Measurements from ENCODE around the gene SRRM4. TPM values are rescaled to one million over a fixed set of nuclear protein-coding genes. Genes with fewer than 3 reads are reported as not detected.

The SRRM4 gene
- total and polyA plus RNA-seq, 2 experiments from 2014 or later = 0.21 to 0.46 TPM

DNA sequence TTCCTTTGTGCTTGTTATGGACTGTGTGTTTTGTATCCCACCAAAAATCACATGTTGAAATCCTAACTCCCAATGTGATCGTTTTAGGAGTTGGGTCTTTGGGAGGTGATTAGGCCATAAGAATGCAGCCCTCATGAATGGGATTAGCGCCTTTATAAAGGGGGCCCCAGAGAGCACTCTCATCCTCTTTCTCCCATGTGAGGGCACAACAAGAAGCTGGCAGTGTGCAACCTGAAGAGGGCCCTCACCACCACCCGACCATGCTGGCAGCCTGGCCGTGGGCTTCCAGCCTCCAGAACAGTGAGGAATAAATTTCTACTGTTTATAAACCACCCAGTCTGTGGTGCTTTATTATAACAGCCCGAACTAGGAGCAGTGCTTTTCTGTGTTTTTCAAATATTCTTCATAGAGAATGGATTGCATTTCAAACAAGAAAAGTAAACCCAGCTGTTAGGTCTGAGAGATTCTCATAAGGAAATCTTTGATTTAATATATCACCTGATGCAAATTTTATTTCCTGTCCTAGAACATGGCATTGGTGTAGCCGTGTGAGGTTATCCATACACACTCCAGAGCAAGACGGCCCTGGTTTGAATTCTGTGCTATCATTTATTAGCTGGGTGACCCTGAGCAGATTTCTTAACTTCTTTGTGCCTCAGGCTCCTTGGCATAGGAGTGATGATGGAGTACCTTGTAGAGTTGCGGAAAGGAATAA, 225.2 kb downstream of the SRRM4 start:
- Histone ChIP-seq H3K27me3 (no peaks in the 10 kb centered on the region), H3K4me3 (no peak overlapping the region), H3K4me1 (ENCODE audit: low read depth) (peaks cover 13% of the 10 kb centered on the region), H3K9me3 (ENCODE audit: low read depth) (no peaks in the 10 kb centered on the region), H3K36me3 (no peaks in the 10 kb centered on the region), H3K27ac (no peak overlapping the region)
- TF ChIP-seq, protein P1, sequence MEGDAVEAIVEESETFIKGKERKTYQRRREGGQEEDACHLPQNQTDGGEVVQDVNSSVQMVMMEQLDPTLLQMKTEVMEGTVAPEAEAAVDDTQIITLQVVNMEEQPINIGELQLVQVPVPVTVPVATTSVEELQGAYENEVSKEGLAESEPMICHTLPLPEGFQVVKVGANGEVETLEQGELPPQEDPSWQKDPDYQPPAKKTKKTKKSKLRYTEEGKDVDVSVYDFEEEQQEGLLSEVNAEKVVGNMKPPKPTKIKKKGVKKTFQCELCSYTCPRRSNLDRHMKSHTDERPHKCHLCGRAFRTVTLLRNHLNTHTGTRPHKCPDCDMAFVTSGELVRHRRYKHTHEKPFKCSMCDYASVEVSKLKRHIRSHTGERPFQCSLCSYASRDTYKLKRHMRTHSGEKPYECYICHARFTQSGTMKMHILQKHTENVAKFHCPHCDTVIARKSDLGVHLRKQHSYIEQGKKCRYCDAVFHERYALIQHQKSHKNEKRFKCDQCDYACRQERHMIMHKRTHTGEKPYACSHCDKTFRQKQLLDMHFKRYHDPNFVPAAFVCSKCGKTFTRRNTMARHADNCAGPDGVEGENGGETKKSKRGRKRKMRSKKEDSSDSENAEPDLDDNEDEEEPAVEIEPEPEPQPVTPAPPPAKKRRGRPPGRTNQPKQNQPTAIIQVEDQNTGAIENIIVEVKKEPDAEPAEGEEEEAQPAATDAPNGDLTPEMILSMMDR (IDR thresholded peaks at IDR 0.05; ENCODE audit: low read depth, low read length) = no peak
- DNase-seq (ENCODE audit: low read depth in 1 of 2, low spot score in 1 of 2) = no peak

DNA sequence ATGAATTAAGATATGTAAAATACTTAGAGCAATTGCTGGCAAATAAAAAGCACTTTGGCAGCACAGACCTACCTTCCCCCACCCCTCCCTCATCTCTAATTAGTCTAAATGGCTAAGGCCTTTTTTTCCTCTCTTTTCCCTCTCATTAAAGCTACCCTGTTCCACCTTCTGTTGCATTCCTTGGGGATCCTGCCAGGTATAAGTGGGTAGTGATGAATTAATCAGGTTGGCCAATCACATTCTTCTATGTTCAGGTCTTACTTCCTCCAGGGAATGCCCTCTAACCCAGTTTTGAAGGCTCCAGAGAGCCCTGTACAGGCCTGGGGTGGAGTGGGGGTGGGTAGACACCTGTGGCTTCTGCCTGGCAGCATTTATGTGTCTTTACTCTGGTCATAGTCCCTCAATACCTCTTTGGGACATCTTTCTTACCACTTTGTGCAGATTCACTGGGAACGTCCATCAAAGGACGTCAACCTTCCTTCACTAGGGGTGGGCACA, 225.8 kb downstream of the SRRM4 start:
- Histone ChIP-seq H3K36me3 (no peaks in the 10 kb centered on the region), H3K27ac (no peak overlapping the region), H3K4me3 (no peak overlapping the region), H3K9me3 (ENCODE audit: low read depth) (no peaks in the 10 kb centered on the region), H3K4me1 (ENCODE audit: low read depth) (peaks cover 13% of the 10 kb centered on the region), H3K27me3 (no peaks in the 10 kb centered on the region)
- TF ChIP-seq, protein P1 (IDR thresholded peaks at IDR 0.05; ENCODE audit: low read depth, low read length) = no peak
- DNase-seq (ENCODE audit: low read depth in 1 of 2, low spot score in 1 of 2) = no peak

DNA sequence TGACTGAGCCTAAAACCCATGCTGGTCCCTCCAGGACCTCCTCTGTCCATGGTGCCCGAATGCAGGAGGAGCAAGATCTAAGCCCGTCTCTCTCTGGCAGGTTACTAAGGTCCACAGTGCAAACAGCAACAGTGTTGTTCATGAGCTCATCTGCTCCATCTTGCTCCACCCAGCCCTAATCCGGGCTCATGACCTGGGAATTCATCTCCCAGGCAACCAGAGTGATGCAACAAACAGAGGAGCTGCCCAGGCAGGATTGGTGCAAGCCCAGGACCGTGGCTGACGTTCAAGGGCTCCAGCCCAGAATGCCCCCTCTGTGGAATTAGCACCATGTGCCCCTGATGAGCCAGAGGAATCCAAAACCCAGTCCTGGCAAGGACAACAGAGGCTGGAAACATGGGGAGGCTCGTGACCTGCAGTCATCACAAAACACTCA, 227.3 kb downstream of the SRRM4 start:
- H3K27ac ChIP-seq = no peak overlapping the region
- H3K4me3 ChIP-seq = no peak overlapping the region
- peak; percentile 36 to 83 for DNase-seq (ENCODE audit: low read depth in 1 of 2, low spot score in 1 of 2)
- H3K36me3 ChIP-seq = no peaks in the 10 kb centered on the region
- TF ChIP-seq, protein P1 (IDR thresholded peaks at IDR 0.05; ENCODE audit: low read depth, low read length) = no peak
- peaks cover 12% of the 10 kb centered on the region for H3K4me1 ChIP-seq (ENCODE audit: low read depth)
- H3K27me3 ChIP-seq = no peaks in the 10 kb centered on the region
- H3K9me3 ChIP-seq (ENCODE audit: low read depth) = no peaks in the 10 kb centered on the region

DNA sequence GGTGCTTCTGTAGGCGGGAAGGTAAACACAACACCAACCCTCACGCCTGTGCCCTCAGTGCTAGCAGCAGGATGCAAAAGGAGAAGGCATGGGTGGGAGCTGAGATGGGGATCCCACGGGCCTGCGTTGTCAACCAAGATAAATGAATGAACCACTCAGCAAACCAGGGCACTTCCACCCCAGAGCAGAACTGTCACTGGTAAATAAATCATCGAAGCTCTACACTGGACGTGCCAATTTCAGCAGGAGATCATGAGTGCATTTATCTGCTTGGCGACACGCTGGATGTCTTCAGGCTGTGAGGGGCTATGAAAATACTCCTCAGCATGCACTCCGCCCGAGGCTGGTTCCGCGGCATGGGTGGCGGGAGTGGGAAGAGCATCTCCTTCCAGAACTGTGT, 230.5 kb downstream of the SRRM4 start:
- H3K4me3 ChIP-seq = no peak overlapping the region
- H3K4me1 ChIP-seq (ENCODE audit: low read depth) = no peaks in the 10 kb centered on the region
- TF ChIP-seq, protein P1 (IDR thresholded peaks at IDR 0.05; ENCODE audit: low read depth, low read length) = no peak
- DNase-seq (ENCODE audit: low read depth in 1 of 2, low spot score in 1 of 2) = no peak
- no peak overlapping the region for H3K27ac ChIP-seq
- no peaks in the 10 kb centered on the region for H3K36me3 ChIP-seq
- H3K9me3 ChIP-seq (ENCODE audit: low read depth) = no peaks in the 10 kb centered on the region
- no peaks in the 10 kb centered on the region for H3K27me3 ChIP-seq

Other genes with a start within 250 kb of the SRRM4 start
- gene HSPB8, start 197.4 kb downstream of the SRRM4 start, total RNA-seq = 79.1 and 99.2 TPM in 2 replicates
- 93.5 and 119 TPM in 2 replicates for gene HSPB8, start 197.4 kb downstream of the SRRM4 start, polyA plus RNA-seq